GM19372 (cell line): Measurements from ENCODE around the gene DEF6.

Experiments used
- ATAC-seq: cut with Tn5 transposase; IDR thresholded peaks from one replicate; pipeline ENCODE4 v1.9.1; 2021; ENCODE audit warnings: mild to moderate bottlenecking, low read depth, moderate library complexity; ENCODE audit not compliant: unreplicated experiment

Gene DEF6

DNA sequence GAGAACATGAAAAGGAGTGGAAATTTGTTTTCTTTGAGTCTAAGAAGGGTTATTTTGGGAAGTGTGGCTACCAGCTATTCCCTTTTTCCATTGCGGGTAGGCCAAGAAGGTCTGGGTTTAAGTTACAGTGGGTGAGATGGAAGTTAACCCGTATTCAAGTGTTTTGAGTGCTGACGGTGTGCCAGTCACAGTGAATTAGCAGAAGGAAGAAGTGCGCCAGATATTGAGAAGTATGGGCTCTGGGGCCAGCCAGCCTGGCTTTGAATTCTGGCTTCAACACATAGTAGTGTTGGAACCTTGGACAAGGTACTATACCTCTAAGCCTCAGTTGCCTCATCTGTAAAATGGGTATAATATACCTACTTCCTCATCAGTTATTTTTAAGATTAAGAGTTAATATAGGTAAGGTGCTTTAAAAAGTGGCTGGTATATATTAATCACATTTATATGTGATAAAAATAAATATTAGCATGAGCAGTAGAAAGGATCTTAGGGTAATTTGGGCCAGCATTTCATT, 21.8 kb upstream of the DEF6 start:
- no peak for ATAC-seq

DNA sequence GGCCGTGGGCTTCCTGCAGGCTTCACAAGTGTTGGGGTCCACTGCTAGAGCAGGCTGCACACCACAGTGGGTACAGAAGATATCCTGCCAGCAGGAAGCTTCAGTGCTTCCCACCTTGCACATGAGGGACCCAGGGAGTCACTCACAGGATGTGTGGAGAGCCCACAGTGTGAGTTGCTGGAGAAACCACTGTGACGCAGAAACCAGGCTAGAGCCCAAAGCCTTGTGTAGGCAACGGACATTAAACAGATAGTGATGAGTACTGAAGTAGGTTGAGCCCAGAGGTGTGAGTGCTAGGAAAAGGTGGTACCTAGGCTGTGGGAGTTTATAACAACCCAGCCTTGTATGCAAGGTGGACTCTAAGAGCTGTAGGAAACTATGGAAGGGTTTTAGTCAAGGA, 18.9 kb upstream of the DEF6 start:
- no peak for ATAC-seq

DNA sequence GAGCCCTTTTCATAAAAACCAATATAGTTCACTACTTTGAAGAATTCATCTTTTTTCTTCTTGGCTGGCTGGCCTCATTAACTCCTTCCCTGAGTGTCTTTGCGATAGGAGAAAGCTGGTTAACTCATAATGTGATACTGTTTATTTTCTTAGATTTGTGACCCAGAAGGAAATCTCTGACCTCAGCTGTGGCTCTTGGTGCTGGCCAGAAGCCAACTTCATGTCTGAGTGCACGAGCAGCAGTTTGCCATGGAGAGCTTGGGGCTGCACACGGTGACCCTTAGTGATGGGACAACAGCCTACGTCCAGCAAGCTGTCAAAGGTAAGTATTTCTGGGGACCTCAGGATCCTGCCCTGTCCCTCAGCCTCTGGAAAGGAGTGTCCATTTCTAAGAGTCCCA, 16.7 kb upstream of the DEF6 start:
- ATAC-seq, result no peak

DNA sequence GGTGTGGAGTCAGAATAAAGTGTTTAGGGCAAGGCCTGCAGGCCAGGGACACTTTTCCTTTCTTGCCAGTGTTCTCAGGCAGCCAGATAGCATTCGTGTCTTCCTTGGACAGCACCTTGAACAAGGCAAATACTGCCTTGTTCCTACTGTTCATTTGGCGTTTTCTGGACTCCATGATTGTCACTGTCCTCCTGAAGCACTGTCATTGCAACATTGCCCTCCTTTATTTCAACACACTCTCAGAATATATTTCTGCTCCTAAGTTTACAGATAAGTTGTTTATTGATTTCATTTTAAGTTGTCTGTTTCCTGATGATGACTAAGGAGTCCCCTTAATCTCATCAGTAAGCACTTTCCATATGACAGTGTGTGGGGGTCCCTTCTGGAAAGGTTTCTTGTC, 15.1 kb upstream of the DEF6 start:
- no peak for ATAC-seq

DNA sequence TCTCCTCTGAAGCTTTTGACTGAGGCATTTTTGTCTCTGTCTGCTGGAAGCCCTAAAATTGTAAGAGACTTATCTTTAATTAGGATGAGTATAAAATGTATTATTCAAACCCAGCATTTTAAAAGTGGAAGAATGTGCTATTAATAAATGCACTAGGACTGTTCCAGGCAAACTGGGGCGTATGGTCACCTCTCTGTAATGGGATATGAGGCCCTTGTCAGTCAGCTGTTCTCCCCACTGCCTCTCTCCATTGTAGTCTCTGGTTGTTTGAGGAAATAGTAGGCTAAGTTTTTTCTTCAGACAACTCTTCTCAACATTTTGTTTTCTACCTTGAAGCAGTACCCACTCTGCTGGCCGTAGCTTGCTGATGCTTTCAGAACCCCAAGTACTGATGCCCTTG, 14.3 kb upstream of the DEF6 start:
- no peak for ATAC-seq

DNA sequence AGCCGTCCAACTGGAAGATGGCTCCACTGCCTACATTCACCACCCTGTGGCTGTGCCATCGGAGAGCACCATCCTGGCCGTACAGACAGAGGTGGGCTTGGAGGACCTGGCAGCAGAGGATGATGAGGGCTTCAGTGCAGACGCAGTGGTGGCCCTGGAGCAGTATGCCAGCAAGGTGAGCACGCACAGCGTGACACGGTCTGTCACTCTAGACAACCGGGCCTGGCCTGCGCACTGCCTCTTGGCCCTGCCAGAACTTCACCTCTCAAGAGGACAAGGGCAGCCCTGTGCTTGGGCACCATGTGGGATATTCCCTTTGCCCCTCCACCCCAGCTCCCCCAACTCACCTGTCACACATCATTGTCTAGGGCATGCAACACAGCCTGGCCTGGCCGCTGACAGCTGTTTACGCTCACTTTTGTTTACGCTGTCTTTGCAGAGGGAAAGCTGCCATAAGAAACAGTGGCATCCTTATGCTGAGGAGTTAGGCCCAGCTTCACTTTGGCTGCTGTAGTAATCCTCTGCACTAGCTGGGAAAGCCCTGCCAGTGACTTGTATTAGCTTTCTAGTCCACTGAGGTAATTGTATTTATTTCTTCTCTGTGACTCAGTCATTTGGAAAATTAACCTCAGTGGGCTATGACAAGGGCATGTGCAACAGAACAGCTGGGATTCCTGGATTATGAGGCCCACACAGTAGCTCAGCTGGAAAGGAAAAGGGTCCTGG, 9.8 kb upstream of the DEF6 start:
- no peak for ATAC-seq

DNA sequence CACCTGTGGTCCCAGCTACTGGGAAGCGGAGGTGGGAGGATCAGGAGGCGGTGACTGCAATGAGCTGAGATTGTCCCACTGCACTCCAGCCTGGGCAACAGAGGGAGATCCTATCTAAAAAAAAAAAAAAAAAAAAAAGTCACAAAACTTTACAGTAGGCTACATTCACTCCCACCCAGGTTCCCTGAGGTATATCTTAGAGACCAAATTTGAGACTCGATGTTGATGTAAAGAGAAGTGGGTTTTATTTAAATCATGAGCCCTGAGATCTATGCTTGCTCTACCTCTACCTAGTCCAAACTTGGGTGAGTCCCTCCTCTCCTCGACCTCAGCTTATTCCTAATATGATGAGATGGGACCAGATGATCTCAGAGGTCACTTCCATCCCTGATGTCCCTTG, 8.8 kb upstream of the DEF6 start:
- no peak for ATAC-seq

DNA sequence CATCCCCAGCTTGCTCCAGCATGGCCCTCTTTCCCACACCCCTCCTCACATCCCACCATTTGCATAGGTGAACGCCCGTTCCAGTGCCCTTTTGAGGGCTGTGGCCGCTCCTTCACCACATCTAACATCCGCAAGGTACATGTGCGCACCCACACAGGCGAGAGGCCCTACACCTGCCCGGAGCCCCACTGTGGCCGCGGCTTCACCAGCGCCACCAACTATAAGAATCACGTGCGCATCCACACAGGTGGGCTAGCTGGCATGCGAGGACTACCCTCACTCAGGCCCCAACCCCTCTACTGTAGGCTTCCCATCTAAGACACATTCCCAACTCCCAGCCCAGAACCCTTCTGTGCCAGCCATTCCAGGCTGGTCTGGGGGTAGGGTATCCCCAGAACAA, 6.1 kb upstream of the DEF6 start:
- ATAC-seq, result no peak

DNA sequence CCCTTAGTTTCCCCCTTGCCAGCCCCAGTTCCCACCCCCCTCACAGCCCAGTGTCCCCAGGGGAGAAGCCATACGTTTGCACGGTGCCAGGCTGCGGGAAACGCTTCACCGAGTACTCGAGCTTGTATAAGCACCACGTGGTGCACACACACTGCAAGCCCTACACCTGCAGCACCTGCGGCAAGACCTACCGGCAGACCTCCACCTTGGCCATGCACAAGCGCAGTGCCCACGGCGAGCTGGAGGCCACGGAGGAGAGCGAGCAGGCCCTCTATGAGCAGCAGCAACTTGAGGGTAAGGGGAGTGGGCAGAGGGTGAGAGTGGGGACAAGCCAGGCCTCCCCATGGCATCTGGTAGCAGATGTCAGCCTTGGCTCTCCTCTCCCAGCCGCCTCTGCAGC, 5.1 kb upstream of the DEF6 start:
- no peak for ATAC-seq

DNA sequence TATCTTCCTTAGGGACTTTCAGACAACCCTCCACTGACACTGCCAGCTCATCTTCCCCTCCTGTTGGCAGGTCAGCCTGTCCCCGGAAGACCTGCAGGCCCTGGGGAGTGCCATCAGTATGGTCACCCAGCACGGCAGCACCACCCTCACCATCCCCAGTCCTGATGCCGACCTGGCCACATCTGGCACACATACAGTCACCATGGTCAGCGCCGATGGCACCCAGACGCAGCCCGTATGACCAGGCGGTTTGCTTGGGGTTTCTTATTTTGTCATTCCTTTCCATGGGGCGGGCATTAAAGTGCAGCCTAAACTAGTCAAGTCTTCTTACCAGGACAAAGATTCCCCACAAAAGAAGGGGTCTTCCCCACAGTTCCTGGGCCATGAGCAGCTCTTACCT, 3.9 kb upstream of the DEF6 start:
- ATAC-seq, result no peak

DNA sequence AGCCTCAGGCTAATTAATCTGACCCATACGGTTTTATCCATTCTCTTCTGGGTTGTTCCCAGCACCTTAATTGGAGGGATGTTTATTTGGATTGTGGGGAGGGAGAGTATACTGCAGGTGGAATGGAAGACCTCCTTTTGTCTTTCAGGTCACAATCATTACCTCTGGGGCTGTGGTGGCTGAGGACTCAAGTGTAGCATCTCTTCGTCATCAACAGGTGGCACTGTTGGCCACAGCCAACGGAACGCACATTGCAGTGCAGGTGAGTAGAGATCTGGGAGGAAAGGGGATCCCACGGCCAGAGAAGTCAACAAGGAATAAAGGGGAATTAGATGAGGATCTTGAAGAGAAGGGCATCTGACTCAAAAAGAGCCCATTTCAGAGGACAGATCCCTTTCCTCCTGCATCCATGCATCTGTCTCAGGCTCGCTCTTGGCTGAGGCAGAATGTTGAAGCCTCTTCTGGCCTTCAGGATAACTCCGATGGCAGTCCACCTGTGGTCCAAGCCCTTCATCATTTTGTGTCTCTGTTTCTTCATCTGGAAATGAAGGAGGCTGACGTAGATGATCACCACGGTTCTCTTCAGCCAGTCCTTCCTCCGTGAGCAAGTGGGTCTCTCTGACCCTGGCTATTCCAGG, 3.2 kb upstream of the DEF6 start:
- ATAC-seq, result no peak

DNA sequence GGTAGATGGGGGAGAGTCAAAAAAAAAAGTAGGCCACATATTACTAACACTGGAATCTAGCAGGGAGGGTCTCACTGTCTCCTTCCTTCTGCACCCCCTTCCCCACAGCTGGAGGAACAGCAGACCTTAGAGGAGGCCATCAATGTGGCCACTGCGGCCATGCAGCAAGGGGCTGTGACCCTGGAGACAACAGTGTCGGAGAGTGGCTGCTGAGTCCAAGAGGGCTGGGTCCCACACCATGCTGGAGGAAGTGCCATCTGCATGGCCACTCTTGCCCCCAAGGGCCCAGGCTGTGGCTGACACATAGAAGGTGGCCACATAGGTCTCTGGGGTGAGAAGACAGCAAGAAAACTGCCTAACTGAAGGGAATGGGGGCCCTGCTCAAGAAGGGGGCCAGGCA, 2.6 kb upstream of the DEF6 start:
- no peak for ATAC-seq

DNA sequence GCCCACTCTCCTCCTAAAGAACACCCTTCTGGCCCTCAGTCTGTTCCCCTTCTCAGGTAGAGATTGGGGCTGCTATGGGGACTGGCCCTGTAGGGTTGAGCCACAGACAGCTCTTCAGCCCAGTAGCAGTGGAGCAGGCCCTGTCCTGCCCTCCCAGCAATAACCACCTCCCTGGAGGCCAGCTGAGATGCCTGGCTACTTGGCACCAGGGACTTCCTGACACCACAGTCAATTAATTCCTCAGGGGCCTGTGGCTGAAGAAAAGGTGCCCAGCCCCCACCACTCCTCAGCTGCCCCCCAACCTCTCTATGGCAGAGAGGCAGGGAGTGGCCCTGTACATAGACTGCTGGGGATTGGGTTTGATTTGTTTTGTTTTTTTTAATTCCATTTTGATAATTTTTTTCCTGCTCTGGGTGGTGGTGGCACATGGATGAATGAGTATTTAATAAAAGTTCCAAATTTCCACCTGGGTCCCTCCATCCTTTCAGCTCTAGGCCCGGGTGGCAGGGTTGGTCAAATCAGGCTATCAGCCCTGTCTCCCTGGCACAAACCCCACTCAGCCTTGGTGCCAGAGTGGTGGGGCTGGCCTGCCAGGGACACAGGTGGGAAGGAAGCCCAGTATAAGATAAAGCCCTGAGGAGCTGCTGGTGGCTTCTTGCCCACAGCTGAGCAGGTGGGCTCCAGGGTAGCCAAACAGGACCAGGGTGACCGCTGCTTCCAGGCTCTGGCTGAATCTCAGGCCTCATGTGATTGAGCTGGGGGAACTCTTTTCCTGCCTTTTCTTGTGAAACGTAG, 1.9 kb upstream of the DEF6 start:
- ATAC-seq, result no peak

DNA sequence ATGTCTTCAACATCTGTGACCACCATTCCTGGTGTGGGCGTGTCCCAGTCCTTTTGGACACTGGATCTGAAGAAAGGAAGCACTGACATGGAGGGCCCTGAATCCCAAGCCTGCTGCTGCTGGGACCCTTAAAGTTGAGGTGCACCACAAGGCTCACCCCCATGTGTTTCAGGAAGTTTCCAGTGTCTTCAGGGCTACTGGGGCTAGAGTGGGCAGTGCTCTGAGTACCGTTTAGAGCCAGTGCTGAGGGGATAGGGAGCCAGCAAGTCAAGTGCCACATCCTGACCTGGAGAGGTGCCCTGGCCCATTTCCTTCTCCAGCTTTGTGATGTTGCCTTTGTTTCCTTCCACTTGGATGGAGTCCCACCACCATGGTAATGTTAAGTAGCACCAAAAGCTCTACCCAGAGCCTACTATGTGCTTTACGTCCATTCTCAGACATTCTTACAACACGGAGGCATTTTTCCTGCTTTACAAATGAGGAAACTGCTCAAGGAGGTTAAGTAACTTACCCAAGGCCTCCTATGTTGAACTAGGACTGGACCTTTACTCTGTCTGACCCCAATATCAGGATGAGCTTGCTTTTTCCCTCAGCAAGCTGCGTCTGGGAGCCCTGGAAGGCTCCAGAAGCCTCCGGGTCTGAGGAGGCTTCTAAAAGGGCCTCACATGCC, 552 bp upstream of the DEF6 start:
- ATAC-seq, result no peak

DNA sequence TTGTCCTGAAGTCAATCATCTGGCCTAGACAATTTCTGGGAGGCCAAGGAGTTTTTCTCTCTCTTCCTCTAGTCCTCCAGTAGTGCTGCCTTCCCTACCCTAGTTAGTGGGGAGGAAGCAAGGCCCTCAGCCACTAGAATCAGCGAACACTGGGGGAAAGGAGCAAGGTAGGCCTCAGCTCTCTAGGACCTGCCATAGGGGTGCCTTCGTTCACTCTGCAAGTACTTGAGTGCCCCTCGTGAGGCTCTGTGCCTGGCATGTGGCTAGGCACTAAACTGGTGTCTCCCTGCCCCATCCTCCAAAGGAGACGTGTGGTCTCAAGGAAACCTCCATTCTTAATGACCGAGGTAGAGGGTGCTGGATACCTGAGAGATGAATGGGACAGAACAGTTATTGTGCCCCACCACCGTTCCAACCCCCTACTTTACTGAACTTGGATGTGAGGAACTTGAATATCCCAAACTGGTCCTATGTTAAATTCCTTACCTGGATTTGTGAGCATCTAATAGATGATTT, 1.1 kb downstream of the DEF6 start:
- ATAC-seq, result no peak

DNA sequence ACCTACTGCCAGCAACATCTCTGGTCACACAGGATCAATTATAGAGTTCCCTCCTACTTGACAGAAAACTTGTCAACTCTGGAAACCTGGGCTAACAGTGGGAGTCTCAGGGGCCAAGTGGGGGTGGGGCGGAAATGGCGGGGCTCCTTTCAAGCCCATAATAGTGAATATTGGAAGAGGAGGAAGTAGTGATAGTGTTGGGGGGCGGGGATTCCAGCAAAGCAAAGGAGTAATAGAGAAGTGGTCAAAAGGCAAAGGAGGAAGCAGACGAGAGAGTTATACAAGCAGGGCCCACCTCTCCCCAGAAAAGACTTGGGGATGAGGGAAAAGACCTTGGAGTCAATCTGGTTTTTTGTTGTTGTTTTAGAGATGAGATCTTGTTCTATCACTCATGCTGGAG, 2.1 kb downstream of the DEF6 start:
- ATAC-seq, result no peak

DNA sequence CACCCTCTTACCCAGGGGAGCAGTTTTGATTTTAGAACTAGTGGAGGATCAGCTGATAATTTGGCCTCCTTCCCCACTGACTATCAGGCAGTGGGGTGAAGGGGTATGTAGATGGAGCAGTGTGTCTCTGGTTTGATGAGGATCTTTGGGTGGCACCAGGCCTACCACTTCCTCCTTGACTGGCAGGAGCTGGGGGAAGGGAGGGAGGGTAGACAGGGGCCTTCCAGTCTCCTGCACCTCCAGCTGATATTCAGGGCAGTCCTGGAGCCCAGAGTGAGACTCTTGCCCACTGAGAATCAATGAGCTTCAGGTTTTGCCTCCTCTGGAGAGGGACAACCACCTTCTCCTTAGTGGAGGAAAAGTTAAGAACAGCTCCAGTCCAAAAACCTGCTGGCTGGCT, 3.2 kb downstream of the DEF6 start:
- ATAC-seq, result no peak

DNA sequence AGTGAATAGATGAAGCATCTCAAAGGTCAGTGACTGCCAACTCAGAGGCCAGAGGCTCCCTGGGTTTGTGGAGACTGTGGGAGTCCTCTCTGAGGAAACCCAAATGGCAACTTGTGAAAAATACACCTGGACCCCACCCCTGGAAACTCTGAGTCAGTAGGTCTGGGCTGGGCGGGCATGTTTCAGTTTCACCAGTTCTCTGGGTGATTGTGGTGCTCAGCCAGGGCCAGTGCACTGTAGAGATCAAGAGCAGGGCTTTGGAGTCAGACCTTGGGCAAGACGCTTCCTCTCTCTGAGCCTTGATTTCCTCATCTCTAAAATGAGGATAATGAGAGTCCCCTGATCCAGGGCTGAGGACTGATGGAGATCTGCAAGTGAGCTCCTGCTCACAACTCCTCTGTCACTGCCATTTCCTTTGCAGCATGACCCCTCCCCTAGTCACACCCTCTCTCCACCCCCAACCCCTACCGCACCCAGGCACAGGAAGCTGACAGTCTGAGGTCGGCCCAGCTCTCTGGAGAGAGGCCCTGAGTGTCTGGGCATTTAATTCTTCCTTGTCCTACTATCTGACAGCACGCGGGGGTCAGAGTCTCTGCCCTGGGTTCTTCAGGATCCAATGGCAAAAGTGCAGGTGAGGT, 5.1 kb downstream of the DEF6 start:
- peak; percentile 84 for ATAC-seq

DNA sequence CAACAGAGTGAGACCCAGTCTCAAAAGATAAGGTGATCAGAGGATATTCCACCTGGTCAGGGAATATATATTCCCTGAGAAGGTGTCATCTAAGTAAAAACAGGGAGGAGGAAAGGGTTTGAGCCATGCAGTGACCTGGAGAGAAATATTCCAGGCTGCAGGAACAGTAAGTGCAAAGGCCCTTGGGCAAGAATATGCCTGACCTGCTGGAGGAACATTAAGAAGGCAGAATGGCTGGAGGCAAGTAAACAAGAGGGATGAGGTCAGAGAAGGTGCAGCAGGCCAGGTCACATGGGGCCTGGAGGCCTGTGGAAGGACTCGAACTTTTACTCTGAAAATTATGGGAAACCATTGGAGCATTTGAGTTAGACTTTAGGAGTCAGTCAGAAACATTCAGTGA, 6.7 kb downstream of the DEF6 start:
- no peak for ATAC-seq

DNA sequence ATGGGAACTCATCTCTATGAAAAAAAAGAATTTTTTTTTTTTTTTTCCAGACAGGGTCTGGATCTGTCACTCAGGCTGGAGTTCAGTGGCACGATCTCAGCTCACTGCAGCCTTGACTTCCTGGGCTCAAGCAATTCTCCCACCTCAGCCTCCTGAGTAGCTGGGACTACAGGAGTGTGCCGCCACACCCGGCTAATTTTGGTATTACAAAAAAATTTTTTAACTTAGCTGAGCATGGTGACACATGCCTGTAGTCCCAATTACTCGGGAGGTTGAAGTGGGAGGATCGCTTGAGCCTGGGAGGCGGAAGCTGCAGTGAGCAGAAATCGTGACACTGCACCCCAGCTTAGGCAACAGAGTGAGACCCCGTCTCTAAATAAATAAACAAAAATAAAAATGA, 7.5 kb downstream of the DEF6 start:
- ATAC-seq, result no peak
